ENCODE results near the gene TEX38. TPM values are rescaled to one million over a fixed set of nuclear protein-coding genes. Genes with fewer than 3 reads are reported as not detected.

TEX38 gene
- not detected in 5 replicates for total RNA-seq (2022; extraction: Qiagen RNA extraction)

DNA sequence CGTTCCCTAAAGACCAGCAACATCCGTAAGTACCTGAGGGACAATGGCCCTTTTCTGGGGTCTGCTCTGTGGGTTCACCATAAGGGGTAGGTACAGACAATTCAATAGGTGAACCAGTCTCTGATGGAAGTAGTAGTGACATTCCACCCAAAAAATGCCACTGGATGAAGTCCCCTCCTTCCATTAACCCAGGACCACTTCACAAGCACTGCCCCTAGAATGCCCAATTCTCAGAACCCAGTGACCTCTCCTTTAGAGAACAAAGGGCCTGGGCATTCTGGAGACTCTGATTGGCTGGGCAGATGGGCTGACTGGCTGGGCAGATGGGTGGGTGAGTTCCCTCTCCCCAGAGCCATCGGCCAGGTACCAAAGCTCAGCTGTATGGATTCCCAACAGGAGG lies at the start of gene TEX38:
Gene TEX38, plus strand, starts transcription at position 301 of the 400 bp plus-strand sequence. Its CDS starts 81 bp downstream, at position 382.

DNA sequence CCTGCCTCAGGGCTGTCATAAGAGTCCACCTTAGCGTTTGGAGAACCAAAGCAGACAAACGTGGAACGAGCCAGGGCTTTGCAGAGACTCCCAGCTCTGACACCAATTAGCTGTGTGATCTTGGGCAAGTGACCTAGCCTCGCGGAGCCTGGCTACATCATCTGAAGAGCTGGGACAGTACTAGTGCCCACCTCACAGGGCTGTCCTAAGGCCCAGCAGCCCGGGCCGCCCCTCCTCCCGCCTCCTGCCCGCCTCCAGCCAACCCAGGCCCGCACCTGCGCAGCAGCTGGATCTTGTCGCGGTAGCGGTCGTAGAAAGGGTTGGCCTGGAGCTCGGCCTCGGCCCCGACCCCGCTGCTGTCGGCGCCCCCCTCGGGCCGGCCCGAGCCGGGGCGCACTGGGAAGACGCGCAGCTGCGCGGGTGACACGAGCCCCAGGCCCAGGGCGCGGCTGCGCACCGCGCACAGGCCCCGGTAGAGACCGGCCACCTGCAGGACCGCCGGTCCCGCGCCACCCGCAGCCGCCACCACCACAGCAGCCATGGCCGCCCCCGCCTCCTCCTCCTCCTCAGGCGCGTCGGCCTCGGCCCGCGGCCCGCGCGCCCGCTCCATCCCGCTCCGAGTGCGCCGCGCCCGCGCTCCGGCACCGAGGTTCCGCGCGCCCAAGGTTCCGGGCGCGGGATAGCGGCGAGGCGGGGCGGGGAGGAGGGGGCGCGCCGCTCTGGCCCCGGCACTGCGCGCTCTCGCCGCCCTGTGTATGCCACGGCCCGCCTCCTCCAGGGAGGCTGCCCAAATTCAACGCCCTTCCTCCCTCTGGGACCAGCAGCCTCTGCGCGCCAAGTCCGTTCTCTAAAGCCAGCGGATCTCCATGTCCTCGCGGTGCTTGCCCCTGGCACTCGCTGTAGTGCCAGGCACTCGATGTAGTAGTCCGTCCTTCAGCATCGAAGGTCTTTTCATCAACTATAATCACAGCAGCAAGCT lies 3.6 kb upstream of the TEX38 start, which contains the start of gene ATPAF1:
Gene ATPAF1, minus strand, starts transcription at position 583 of the 979 bp plus-strand sequence. Its CDS starts 42 bp downstream, at position 541.

DNA sequence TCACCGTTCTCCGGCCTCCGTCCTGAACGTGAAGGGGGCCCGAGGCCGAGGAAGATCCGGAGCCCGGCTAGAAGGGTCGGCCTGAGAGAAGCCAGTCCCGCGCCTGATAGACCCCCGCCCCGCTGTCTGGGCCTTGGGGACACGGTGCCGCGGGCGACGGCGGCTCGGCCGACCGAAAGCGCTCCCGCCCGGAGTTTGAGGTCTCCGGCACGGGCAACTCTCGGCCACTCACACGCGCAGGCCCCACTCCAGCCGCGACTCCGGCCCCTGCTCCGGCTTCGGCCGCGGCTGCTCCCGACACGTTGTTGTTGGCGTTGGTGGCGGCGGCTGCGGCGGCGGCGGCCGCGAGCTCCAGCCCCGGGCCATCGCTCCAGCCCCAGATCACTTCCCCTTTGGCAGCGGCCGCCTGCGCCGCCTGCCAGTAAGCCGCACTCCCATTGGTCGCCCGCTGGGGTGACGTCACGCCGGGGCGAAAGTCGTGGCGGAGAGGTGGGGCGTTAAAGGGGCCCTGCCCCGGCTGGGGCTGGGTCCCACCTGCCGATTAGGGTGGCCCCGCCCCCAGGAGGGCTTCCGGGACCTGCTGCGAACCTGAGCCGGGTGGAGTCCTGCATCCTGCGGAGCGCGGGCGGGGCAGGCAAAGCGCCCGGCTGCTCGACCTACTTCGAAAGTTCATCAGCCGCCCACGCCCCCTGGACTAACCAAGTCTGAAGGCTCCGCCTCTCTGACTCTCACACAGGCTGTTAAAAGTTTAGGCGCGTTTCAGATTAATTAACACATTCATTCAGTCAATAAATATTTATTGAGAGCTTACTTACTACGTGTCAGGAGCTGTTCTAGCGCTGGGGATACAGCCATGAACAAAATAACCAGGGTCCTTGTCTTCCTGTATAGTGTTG lies 47.3 kb downstream of the TEX38 start, which contains the start of gene EFCAB14:
Gene EFCAB14, minus strand, starts transcription at position 388 of the 896 bp plus-strand sequence. CDS start 1,027 bp downstream, outside the sequence.

Other genes starting within 250 kb of the TEX38 start
- 0.49 to 0.93 TPM (median 0.82 TPM) in 5 replicates for gene DMBX1, start 182.0 kb upstream of the TEX38 start, total RNA-seq (2022; extraction: Qiagen RNA extraction)
- not detected in 5 replicates for gene KNCN, start 120.2 kb upstream of the TEX38 start, total RNA-seq (2022; extraction: Qiagen RNA extraction)
- gene MKNK1, start 67.6 kb upstream of the TEX38 start, total RNA-seq (2022; extraction: Qiagen RNA extraction), result 16.8 to 20.8 TPM (median 17.8 TPM) in 5 replicates
- gene MOB3C, start 55.0 kb upstream of the TEX38 start, total RNA-seq (2022; extraction: Qiagen RNA extraction), result 3.7 to 4.2 TPM (median 3.8 TPM) in 5 replicates
- 31.0 to 34.6 TPM (median 33.7 TPM) in 5 replicates for gene ATPAF1, start 3.5 kb upstream of the TEX38 start, total RNA-seq (2022; extraction: Qiagen RNA extraction)
- 22.4 to 31.7 TPM (median 26.4 TPM) in 5 replicates for gene EFCAB14, start 47.3 kb downstream of the TEX38 start, total RNA-seq (2022; extraction: Qiagen RNA extraction)
- gene CYP4B1, start 127.2 kb downstream of the TEX38 start, total RNA-seq (2022; extraction: Qiagen RNA extraction), result 0.07 to 0.24 TPM (median 0.18 TPM) in 4 of 5 replicates, not detected in the other